UCSD-AML1 (cell line): Measurements from ENCODE around the gene ITGB5.

Experiments
- DNase-seq: peaks from one replicate; lab custom pipeline; 2025; ENCODE audit not compliant: unreplicated experiment; lab: John Stamatoyannopoulos, UW

Gene ITGB5

GRCh38 chr3:124815781-124816180 is 71.4 kb downstream of the ITGB5 start:
- DNase-seq: no peak

GRCh38 chr3:124814620-124815421 is 72.3 kb downstream of the ITGB5 start:
- DNase-seq: no peak

- DNase-seq: no peak
Measured at GRCh38 chr3:124813541-124813940, 73.6 kb downstream of the ITGB5 start.

- no peak for DNase-seq
Measured at GRCh38 chr3:124812291-124813265, 74.6 kb downstream of the ITGB5 start.

- no peak for DNase-seq
Measured at GRCh38 chr3:124811436-124811835, 75.7 kb downstream of the ITGB5 start.

GRCh38 chr3:124810970-124811369 is 76.2 kb downstream of the ITGB5 start:
- no peak for DNase-seq

GRCh38 chr3:124809039-124809438 is 78.1 kb downstream of the ITGB5 start:
- DNase-seq: no peak

- no peak for DNase-seq
Measured at GRCh38 chr3:124805671-124806070, 81.5 kb downstream of the ITGB5 start.

GRCh38 chr3:124804875-124805274 is 82.3 kb downstream of the ITGB5 start:
- DNase-seq: no peak

GRCh38 chr3:124802702-124803101 is 84.5 kb downstream of the ITGB5 start:
- DNase-seq: no peak

- DNase-seq: no peak
Measured at GRCh38 chr3:124802061-124802698, 85.0 kb downstream of the ITGB5 start.

GRCh38 chr3:124800511-124801258 is 86.5 kb downstream of the ITGB5 start:
- DNase-seq: no peak

- no peak for DNase-seq
Measured at GRCh38 chr3:124800076-124800475, 87.1 kb downstream of the ITGB5 start.

- no peak for DNase-seq
Measured at GRCh38 chr3:124799676-124800075, 87.5 kb downstream of the ITGB5 start.

- no peak for DNase-seq
Measured at GRCh38 chr3:124797426-124797945, 89.7 kb downstream of the ITGB5 start.

- DNase-seq: no peak
Measured at GRCh38 chr3:124796477-124796876, 90.7 kb downstream of the ITGB5 start.

- DNase-seq: no peak
Measured at GRCh38 chr3:124793054-124793739, 94.0 kb downstream of the ITGB5 start.

- no peak for DNase-seq
Measured at GRCh38 chr3:124792341-124793040, 94.7 kb downstream of the ITGB5 start.

GRCh38 chr3:124791639-124792151 is 95.5 kb downstream of the ITGB5 start:
- DNase-seq: peak; percentile 46
